IMR-90 (cell line): ENCODE results near the gene DPP8. TPM values are rescaled to one million over a fixed set of nuclear protein-coding genes. Genes with fewer than 3 reads are reported as not detected.

Experiments used
- ATAC-seq: fragments of 200-7000 bp; cut with Tn5 transposase; 2 replicates; pipeline ENCODE4 v1.9.1; 2020; ENCODE audit warnings: low read depth, mild to moderate bottlenecking, moderate library complexity
- BruUV-seq: library from RNA; stranded (reverse); fragments of 400-500 nt; replicated peaks from 2 replicates; lab custom pipeline; 2021; lab: Mats Ljungman, UMichigan
- CTCF ChIA-PET: fragments of 300-600 bp; formaldehyde crosslinking; extraction: SDS; loops from one replicate; lab custom pipeline; 2021; ENCODE audit warnings: antibody characterized with exemption; lab: Yijun Ruan, JAX
- POLR2A ChIA-PET: fragments of 300-600 bp; sonication (Branson Sonifier 250); formaldehyde crosslinking; loops from one replicate; lab custom pipeline; 2022; ENCODE audit warnings: antibody characterized with exemption; ENCODE audit not compliant: unreplicated experiment; lab: Charles Lee
- DNase-seq: peaks from one replicate; pipeline ENCODE4 v3.0.0; 2013
- H2AFZ ChIP-seq: replicated peaks from 2 replicates; pipeline ENCODE3; 2013; ENCODE audit warnings: low read length, mild to moderate bottlenecking; ENCODE audit not compliant: poor library complexity
- H2AK5ac ChIP-seq: 2 replicates; pipeline ENCODE4 v1.6.1; 2013; ENCODE audit warnings: low read depth, low read length, inconsistent platforms
- H2AK9ac ChIP-seq: replicated peaks from 2 replicates; pipeline ENCODE3; 2013; ENCODE audit warnings: mild to moderate bottlenecking, low read depth, low read length, moderate library complexity; ENCODE audit not compliant: poor library complexity
- H2BK120ac ChIP-seq: 2 replicates; pipeline ENCODE4 v1.6.1; 2013; ENCODE audit warnings: low read depth, low read length, inconsistent platforms
- H2BK15ac ChIP-seq: 3 replicates; pipeline ENCODE4 v1.6.1; 2013; ENCODE audit warnings: low read depth, low read length, inconsistent platforms
- H2BK20ac ChIP-seq: 2 replicates; pipeline ENCODE4 v1.6.1; 2013; ENCODE audit warnings: low read depth, mild to moderate bottlenecking, inconsistent platforms, low read length, moderate library complexity
- H2BK5ac ChIP-seq: 2 replicates; pipeline ENCODE4 v1.6.1; 2013; ENCODE audit warnings: mild to moderate bottlenecking, low read depth, low read length, inconsistent platforms; ENCODE audit not compliant: poor library complexity, severe bottlenecking
- H3K14ac ChIP-seq: replicated peaks from 2 replicates; pipeline ENCODE4 v1.6.1; 2013; ENCODE audit warnings: low read depth, low read length, inconsistent platforms
- H3K18ac ChIP-seq: 2 replicates; pipeline ENCODE4 v1.6.1; 2013; ENCODE audit warnings: low read depth, low read length, control low read depth
- H3K23ac ChIP-seq: 2 replicates; pipeline ENCODE4 v1.6.1; 2013; ENCODE audit warnings: low read depth, low read length, inconsistent platforms
- H3K27ac ChIP-seq: 2 replicates; pipeline ENCODE4 v1.5.1; 2013; ENCODE audit warnings: mild to moderate bottlenecking, control low read depth, low read length; ENCODE audit not compliant: insufficient read depth
- H3K27me3 ChIP-seq: 2 replicates; pipeline ENCODE4 v1.6.1; 2013; ENCODE audit warnings: low read length; ENCODE audit not compliant: control insufficient read depth, insufficient read depth
- H3K36me3 ChIP-seq: 2 replicates; pipeline ENCODE4 v1.6.1; 2013; ENCODE audit warnings: low read length, mixed read lengths; ENCODE audit not compliant: control insufficient read depth, insufficient read depth
- H3K4ac ChIP-seq: 2 replicates; pipeline ENCODE4 v1.6.1; 2013; ENCODE audit warnings: low read depth, low read length, inconsistent platforms
- H3K4me1 ChIP-seq: 2 replicates; pipeline ENCODE4 v1.6.1; 2013; ENCODE audit warnings: low read length, mixed read lengths; ENCODE audit not compliant: control insufficient read depth, insufficient read depth
- H3K4me2 ChIP-seq: 2 replicates; pipeline ENCODE4 v1.6.1; 2013; ENCODE audit warnings: low read depth, mild to moderate bottlenecking, control low read depth, low read length, moderate library complexity
- H3K4me3 ChIP-seq: 2 replicates; pipeline ENCODE4 v1.5.1; 2013; ENCODE audit warnings: low read depth, mild to moderate bottlenecking, control low read depth, low read length, moderate library complexity; ENCODE audit not compliant: insufficient read depth
- H3K56ac ChIP-seq: 2 replicates; pipeline ENCODE4 v1.6.1; 2013; ENCODE audit warnings: low read length, inconsistent platforms; ENCODE audit not compliant: insufficient read depth; ENCODE audit errors: extremely low read depth
- H3K79me1 ChIP-seq, 2 experiments: 2 replicates each; pipeline ENCODE4 v1.6.1; 2013; ENCODE audit warnings: low read length in 2 of 2, inconsistent platforms in 1 of 2, low read depth in 1 of 2
- H3K9ac ChIP-seq: 2 replicates; pipeline ENCODE4 v1.6.1; 2013; ENCODE audit warnings: low read depth, low read length, control low read depth
- H3K9me1 ChIP-seq: 2 replicates; pipeline ENCODE4 v1.6.1; 2013; ENCODE audit warnings: low read length, inconsistent platforms; ENCODE audit not compliant: insufficient read depth
- H3K9me3 ChIP-seq: 2 replicates; pipeline ENCODE4 v1.6.1; 2013; ENCODE audit warnings: low read length; ENCODE audit not compliant: control insufficient read depth, insufficient read depth
- H4K20me1 ChIP-seq: 2 replicates; pipeline ENCODE4 v1.6.1; 2013; ENCODE audit warnings: low read length, inconsistent platforms; ENCODE audit not compliant: insufficient read depth
- H4K5ac ChIP-seq: 2 replicates; pipeline ENCODE4 v1.6.1; 2013; ENCODE audit warnings: mild to moderate bottlenecking, low read depth, low read length, control low read depth
- H4K8ac ChIP-seq, 2 experiments: 2 replicates each; pipeline ENCODE4 v1.6.1; 2013; ENCODE audit warnings: low read depth in 2 of 2, low read length in 2 of 2, control low read depth in 1 of 2, inconsistent platforms in 1 of 2
- H4K91ac ChIP-seq: 2 replicates; pipeline ENCODE4 v1.6.1; 2013; ENCODE audit warnings: low read depth, low read length, inconsistent platforms; ENCODE audit not compliant: insufficient read depth
- RFX5 ChIP-seq: IDR thresholded peaks from 2 replicates; pipeline ENCODE4 v1.8.0; 2012; ENCODE audit warnings: low read depth, mild to moderate bottlenecking, low read length, moderate library complexity
- WGBS, 2 experiments: methylation state at CpG; one replicate each; pipeline versions ENCODE4 v1.1.5 to v1.1.7; 2013; ENCODE audit warnings: missing lambda C conversion rate in 2 of 2; ENCODE audit not compliant: insufficient read length in 1 of 2; ENCODE audit errors: extremely low coverage in 2 of 2; 5-methylcytosine and 5-hydroxymethylcytosine counted together
- dilution Hi-C: fragments of 300-500 bp; cut with HindIII; formaldehyde crosslinking; loops from one replicate; pipeline ENCODE4 v1.14.3; 2018; ENCODE audit warnings: low sequenced_read_pairs; ENCODE audit not compliant: unreplicated experiment
- in situ Hi-C: fragments of 300-500 bp; cut with MboI; formaldehyde crosslinking; loops from 3 replicates; pipeline ENCODE4 v1.14.3; 2019; ENCODE audit warnings: low sequenced_read_pairs, inconsistent platforms, mixed read lengths
- intact Hi-C: fragments of 100-400 bp; cut with micrococcal nuclease; formaldehyde crosslinking; loops from 2 replicates; pipeline ENCODE4 v1.10.0; 2022
- polyA plus RNA-seq, 3 experiments: library from polyadenylated mRNA; depleted of rRNA; stranded (reverse); fragments of >200 nt; gene quantifications; 2 replicates each; pipeline ENCODE4 v1.2.3, GENCODE V29; 2012; ENCODE audit warnings: low replicate concordance in 1 of 3
- total RNA-seq: library from RNA; depleted of rRNA; stranded (reverse); fragments of >200 nt; gene quantifications from 2 replicates; pipeline ENCODE4 v1.2.3, GENCODE V29; 2012

Gene DPP8
- total and polyA plus RNA-seq, 2 of the 4 experiments (the other 2 are of a cell fraction) = 10.7 to 29.4 TPM

- Histone ChIP-seq H3K9ac (no peak overlapping the region), H2BK5ac (no peak overlapping the region), H3K27ac (no peak overlapping the region), H4K5ac (no peak overlapping the region), H3K36me3 (peaks cover 36% of the 10 kb centered on the region), H3K14ac (no peak overlapping the region), H3K9me3 (no peaks in the 10 kb centered on the region), H2BK120ac (no peak overlapping the region), H3K4me1 (no peaks in the 10 kb centered on the region), H4K91ac (no peak overlapping the region), H2AK5ac (no peak overlapping the region), H2BK20ac (no peak overlapping the region), H3K23ac (no peak overlapping the region), H3K4ac (no peak overlapping the region), H4K20me1 (no peaks in the 10 kb centered on the region), H3K18ac (no peak overlapping the region), H2AFZ (no peak overlapping the region), H2BK15ac (no peak overlapping the region), H3K4me2 (no peak overlapping the region), H4K8ac (no peak overlapping the region), H3K27me3 (no peaks in the 10 kb centered on the region), H3K9me1 (0 out of 2 replicates have a peak, but pooled peaks cover 2% of the 10 kb centered on the region), H3K4me3 (no peak overlapping the region), H3K56ac (no peak overlapping the region), H2AK9ac (no peak overlapping the region), H3K79me1 (peaks cover 6 to 12% of the 10 kb centered on the region in 2 experiments; a peak in 2 of 4 replicates)
- intact Hi-C loops (no loop called here), dilution Hi-C loops (no loop called here), in situ Hi-C loops (no loop called here)
- TF ChIP-seq RFX5 = no peak
- ChIA-PET POLR2A (no interaction called here), CTCF (interaction anchor here (0.6 to 1.1 kb wide), 3 partner anchors 15 to 268 kb away, joined by 4 to 5 read pairs (median 4); no protein-coding TSS in a partner anchor)
- DNase-seq (no peak), ATAC-seq (no peak)
- WGBS, 2 experiments = 80% methylated on average over 2 of the region's 6 CpGs; no CpG with 5 or more reads in 1 of the 2 experiments
- no TSS peak for BruUV-seq
Observed at GRCh38 chr15:65451989-65452388, 65.5 kb downstream of the DPP8 start.
